ENCODE measurements around the gene BMPR2.

The BMPR2 gene

DNA sequence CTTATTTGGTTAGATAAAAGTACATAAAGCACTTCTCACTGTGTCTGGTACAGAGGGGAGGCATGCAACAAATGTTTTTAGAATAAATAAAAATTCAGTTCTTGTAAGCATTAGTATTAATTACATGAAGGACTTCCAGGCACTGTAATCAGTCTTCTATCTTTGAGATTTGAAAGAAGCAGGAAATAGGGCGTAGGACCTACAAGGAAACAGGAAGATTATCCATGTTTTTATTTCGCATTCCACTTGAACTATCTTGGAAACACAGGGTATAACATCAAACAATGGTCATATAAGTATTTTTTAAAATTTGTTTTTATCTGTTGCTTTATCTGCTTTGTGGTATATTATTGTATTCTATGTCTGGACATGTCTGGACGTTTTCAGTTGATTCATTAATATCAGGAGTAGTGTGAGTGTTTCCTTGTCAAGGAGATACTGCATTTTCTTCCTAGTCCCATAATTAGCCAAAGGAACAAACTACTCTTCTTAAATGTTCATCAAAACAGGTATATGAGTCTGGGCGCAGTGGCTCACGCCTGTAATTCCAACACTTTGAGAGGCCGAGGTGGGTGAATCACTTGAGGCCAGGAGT is 32.5 kb downstream of the BMPR2 start:
- H2BK120ac ChIP-seq (ENCODE audit: low read depth, low read length): no peak overlapping the region
- H3K9ac ChIP-seq (ENCODE audit: low read length): no peak overlapping the region
- no peaks in the 10 kb centered on the region for H3K36me3 ChIP-seq (ENCODE audit: control insufficient read depth, insufficient read depth, low read length)
- H3K79me2 ChIP-seq (ENCODE audit: control insufficient read depth, insufficient read depth, low read length): peaks cover 70% of the 10 kb centered on the region
- H3K18ac ChIP-seq (ENCODE audit: low read length): peak overlapping the region; percentile 28
- H4K8ac ChIP-seq (ENCODE audit: low read depth, low read length): no peak overlapping the region
- H3K4me1 ChIP-seq (ENCODE audit: control insufficient read depth, low read depth, low read length): no peaks in the 10 kb centered on the region
- no peak overlapping the region for H2AK5ac ChIP-seq (ENCODE audit: low read length)
- no peak overlapping the region for H2BK5ac ChIP-seq (ENCODE audit: low read length)
- no peak overlapping the region for H3K4me3 ChIP-seq (ENCODE audit: low read length)
- H2BK15ac ChIP-seq (replicated peaks; ENCODE audit: low read depth): no peak overlapping the region
- H3K4me2 ChIP-seq (ENCODE audit: low read length): no peak overlapping the region
- H3K27me3 ChIP-seq (ENCODE audit: insufficient read depth, low read length, poor library complexity): no peaks in the 10 kb centered on the region
- no peak overlapping the region for H3K23ac ChIP-seq (ENCODE audit: low read length)
- no CpG with 5 or more reads among the region's 6 CpGs for WGBS (ENCODE audit: extremely low coverage, insufficient coverage, low lambda C conversion rate)
- H3K56ac ChIP-seq (ENCODE audit: low read length): no peak overlapping the region
- no peak overlapping the region for H3K4ac ChIP-seq (ENCODE audit: low read depth, low read length)
- DNase-seq: no peak
- no peak overlapping the region for H3K27ac ChIP-seq (ENCODE audit: low read depth, low read length)
- peaks cover 3% of the 10 kb centered on the region for H3K79me1 ChIP-seq (ENCODE audit: low read length)
- no peak overlapping the region for H4K5ac ChIP-seq (ENCODE audit: low read length)

DNA sequence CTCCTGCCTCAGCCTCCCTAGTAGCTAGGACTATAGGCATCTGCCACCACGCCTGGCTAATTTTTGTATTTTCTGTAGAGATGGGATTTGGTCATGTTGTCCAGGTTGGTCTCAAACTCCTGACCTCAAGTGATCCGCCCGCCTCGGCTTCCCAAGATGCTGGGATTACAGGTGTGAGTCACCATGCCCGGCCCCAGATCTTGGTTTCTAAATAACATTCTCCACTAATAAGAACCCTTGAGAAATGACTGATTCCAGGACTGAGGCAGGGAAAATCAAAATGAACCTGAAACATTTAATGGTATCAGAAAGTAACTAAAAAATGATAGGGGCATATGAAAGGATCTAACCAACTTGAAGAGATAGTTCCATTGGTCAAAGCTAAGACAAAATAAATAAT is 34.0 kb downstream of the BMPR2 start:
- Histone ChIP-seq H4K5ac (ENCODE audit: low read length) (no peak overlapping the region), H3K23ac (ENCODE audit: low read length) (no peak overlapping the region), H2BK15ac (replicated peaks; ENCODE audit: low read depth) (no peak overlapping the region), H3K79me1 (ENCODE audit: low read length) (peaks cover 3% of the 10 kb centered on the region), H2BK120ac (ENCODE audit: low read depth, low read length) (no peak overlapping the region), H3K79me2 (ENCODE audit: control insufficient read depth, insufficient read depth, low read length) (peaks cover 74% of the 10 kb centered on the region), H3K18ac (ENCODE audit: low read length) (no peak overlapping the region), H2AK5ac (ENCODE audit: low read length) (no peak overlapping the region), H3K4me1 (ENCODE audit: control insufficient read depth, low read depth, low read length) (no peaks in the 10 kb centered on the region), H3K4me3 (ENCODE audit: low read length) (no peak overlapping the region), H3K4me2 (ENCODE audit: low read length) (no peak overlapping the region), H3K9ac (ENCODE audit: low read length) (no peak overlapping the region), H3K27me3 (ENCODE audit: insufficient read depth, low read length, poor library complexity) (no peaks in the 10 kb centered on the region), H3K27ac (ENCODE audit: low read depth, low read length) (no peak overlapping the region), H3K4ac (ENCODE audit: low read depth, low read length) (no peak overlapping the region), H2BK5ac (ENCODE audit: low read length) (no peak overlapping the region), H3K56ac (ENCODE audit: low read length) (no peak overlapping the region), H4K8ac (ENCODE audit: low read depth, low read length) (no peak overlapping the region), H3K36me3 (ENCODE audit: control insufficient read depth, insufficient read depth, low read length) (no peaks in the 10 kb centered on the region)
- no CpG with 5 or more reads among the region's 5 CpGs for WGBS (ENCODE audit: extremely low coverage, insufficient coverage, low lambda C conversion rate)
- DNase-seq: no peak

DNA sequence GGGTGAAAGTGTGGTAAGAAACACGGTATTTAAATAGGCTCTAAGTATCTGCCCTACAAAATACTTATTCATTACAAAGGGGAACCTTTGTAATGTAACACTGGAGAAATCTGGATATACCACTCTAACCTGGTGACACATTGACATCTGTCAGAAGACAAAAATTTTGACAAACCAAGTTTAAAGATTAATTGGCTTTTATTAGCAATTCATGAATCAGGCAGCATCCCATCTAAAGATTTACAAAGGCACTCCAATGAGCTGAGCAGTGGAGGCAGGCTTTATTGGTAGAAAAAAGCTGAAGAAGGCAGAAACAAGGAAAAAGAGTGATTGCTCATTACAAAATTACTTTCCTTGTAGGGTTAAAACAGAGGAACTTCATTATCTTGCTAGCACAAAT is 35.0 kb downstream of the BMPR2 start:
- Histone ChIP-seq H2BK120ac (ENCODE audit: low read depth, low read length) (no peak overlapping the region), H3K56ac (ENCODE audit: low read length) (no peak overlapping the region), H3K27me3 (ENCODE audit: insufficient read depth, low read length, poor library complexity) (no peaks in the 10 kb centered on the region), H3K79me1 (ENCODE audit: low read length) (peaks cover 3% of the 10 kb centered on the region), H3K79me2 (ENCODE audit: control insufficient read depth, insufficient read depth, low read length) (peaks cover 79% of the 10 kb centered on the region), H3K27ac (ENCODE audit: low read depth, low read length) (no peak overlapping the region), H3K9ac (ENCODE audit: low read length) (no peak overlapping the region), H4K8ac (ENCODE audit: low read depth, low read length) (no peak overlapping the region), H3K36me3 (ENCODE audit: control insufficient read depth, insufficient read depth, low read length) (no peaks in the 10 kb centered on the region), H2AK5ac (ENCODE audit: low read length) (no peak overlapping the region), H3K4ac (ENCODE audit: low read depth, low read length) (no peak overlapping the region), H2BK15ac (replicated peaks; ENCODE audit: low read depth) (no peak overlapping the region), H3K4me1 (ENCODE audit: control insufficient read depth, low read depth, low read length) (no peaks in the 10 kb centered on the region), H4K5ac (ENCODE audit: low read length) (no peak overlapping the region), H3K23ac (ENCODE audit: low read length) (no peak overlapping the region), H3K4me2 (ENCODE audit: low read length) (no peak overlapping the region), H3K18ac (ENCODE audit: low read length) (no peak overlapping the region), H2BK5ac (ENCODE audit: low read length) (no peak overlapping the region), H3K4me3 (ENCODE audit: low read length) (no peak overlapping the region)
- no CpG with 5 or more reads among the region's 1 CpG for WGBS (ENCODE audit: extremely low coverage, insufficient coverage, low lambda C conversion rate)
- no peak for DNase-seq

DNA sequence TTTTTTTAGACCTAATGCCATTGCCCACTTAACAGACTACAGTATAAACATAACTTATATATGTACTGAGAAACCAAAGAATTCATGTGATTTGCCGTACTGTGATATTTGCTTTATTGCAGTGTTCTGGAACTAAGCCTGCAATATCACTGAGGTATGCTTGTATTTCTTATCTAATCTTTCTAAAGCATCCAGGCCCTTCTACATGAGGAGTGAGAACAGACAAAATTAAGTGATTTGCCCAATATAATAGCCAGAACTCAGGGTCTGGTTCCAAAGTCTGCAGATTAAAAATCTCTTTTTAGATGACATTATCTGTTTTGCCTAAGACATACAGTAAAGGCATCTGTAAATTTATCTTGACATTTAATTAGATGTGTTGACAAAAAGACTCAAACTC is 41.9 kb downstream of the BMPR2 start:
- peak overlapping the region; percentile 78 for H3K56ac ChIP-seq (ENCODE audit: low read length)
- peak; percentile 73 for DNase-seq
- peak overlapping the region; percentile 96 for H3K27ac ChIP-seq (ENCODE audit: low read depth, low read length)
- H3K4me3 ChIP-seq (ENCODE audit: low read length): no peak overlapping the region
- no peaks in the 10 kb centered on the region for H3K36me3 ChIP-seq (ENCODE audit: control insufficient read depth, insufficient read depth, low read length)
- H2BK120ac ChIP-seq (ENCODE audit: low read depth, low read length): peak overlapping the region; percentile 97
- H3K18ac ChIP-seq (ENCODE audit: low read length): peak overlapping the region; percentile 99
- H3K4me2 ChIP-seq (ENCODE audit: low read length): no peak overlapping the region
- WGBS (ENCODE audit: extremely low coverage, insufficient coverage, low lambda C conversion rate): no CpG with 5 or more reads among the region's 1 CpG
- no peaks in the 10 kb centered on the region for H3K27me3 ChIP-seq (ENCODE audit: insufficient read depth, low read length, poor library complexity)
- H4K5ac ChIP-seq (ENCODE audit: low read length): no peak overlapping the region
- peaks cover 63% of the 10 kb centered on the region for H3K79me2 ChIP-seq (ENCODE audit: control insufficient read depth, insufficient read depth, low read length)
- H3K4me1 ChIP-seq (ENCODE audit: control insufficient read depth, low read depth, low read length): no peaks in the 10 kb centered on the region
- H3K79me1 ChIP-seq (ENCODE audit: low read length): no peaks in the 10 kb centered on the region
- peak overlapping the region; percentile 5 for H4K8ac ChIP-seq (ENCODE audit: low read depth, low read length)
- peak overlapping the region; percentile 45 for H3K9ac ChIP-seq (ENCODE audit: low read length)
- peak overlapping the region; percentile 91 for H3K4ac ChIP-seq (ENCODE audit: low read depth, low read length)
- peak overlapping the region; percentile 57 for H2BK15ac ChIP-seq (replicated peaks; ENCODE audit: low read depth)
- H3K23ac ChIP-seq (ENCODE audit: low read length): no peak overlapping the region
- peak overlapping the region; percentile 79 for H2BK5ac ChIP-seq (ENCODE audit: low read length)
- H2AK5ac ChIP-seq (ENCODE audit: low read length): no peak overlapping the region

DNA sequence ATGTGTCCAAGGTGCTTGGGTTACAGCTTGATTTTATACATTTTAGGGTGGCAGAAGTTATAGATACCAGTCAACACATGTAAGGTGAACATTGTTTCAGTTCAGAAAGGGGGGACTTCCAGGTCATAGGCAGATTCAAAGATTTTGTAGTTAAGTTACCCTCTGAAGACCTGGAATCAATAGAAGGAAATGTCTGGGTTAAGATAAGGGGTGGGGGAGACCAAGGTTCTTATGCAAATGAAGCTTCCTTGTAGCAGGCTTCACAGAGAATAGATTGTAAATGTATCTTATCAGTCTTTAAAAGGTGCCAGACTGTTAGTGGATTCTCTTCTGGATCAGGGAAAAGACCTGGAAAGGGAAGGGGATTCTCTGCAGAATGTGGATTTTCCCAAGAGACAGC is 42.4 kb downstream of the BMPR2 start:
- Histone ChIP-seq H3K36me3 (ENCODE audit: control insufficient read depth, insufficient read depth, low read length) (no peaks in the 10 kb centered on the region), H3K27ac (ENCODE audit: low read depth, low read length) (peak overlapping the region; percentile 96), H3K56ac (ENCODE audit: low read length) (peak overlapping the region; percentile 78), H3K4ac (ENCODE audit: low read depth, low read length) (peak overlapping the region; percentile 91), H3K4me1 (ENCODE audit: control insufficient read depth, low read depth, low read length) (no peaks in the 10 kb centered on the region), H3K27me3 (ENCODE audit: insufficient read depth, low read length, poor library complexity) (no peaks in the 10 kb centered on the region), H2AK5ac (ENCODE audit: low read length) (no peak overlapping the region), H2BK5ac (ENCODE audit: low read length) (peak overlapping the region; percentile 70), H3K4me2 (ENCODE audit: low read length) (no peak overlapping the region), H4K8ac (ENCODE audit: low read depth, low read length) (no peak overlapping the region), H4K5ac (ENCODE audit: low read length) (peak overlapping the region; percentile 8), H2BK15ac (replicated peaks; ENCODE audit: low read depth) (no peak overlapping the region), H3K4me3 (ENCODE audit: low read length) (no peak overlapping the region), H3K18ac (ENCODE audit: low read length) (peak overlapping the region; percentile 99), H3K23ac (ENCODE audit: low read length) (no peak overlapping the region), H3K9ac (ENCODE audit: low read length) (peak overlapping the region; percentile 45), H3K79me1 (ENCODE audit: low read length) (peaks cover 3% of the 10 kb centered on the region), H2BK120ac (ENCODE audit: low read depth, low read length) (peak overlapping the region; percentile 97), H3K79me2 (ENCODE audit: control insufficient read depth, insufficient read depth, low read length) (peaks cover 65% of the 10 kb centered on the region)
- DNase-seq: peak; percentile 98

DNA sequence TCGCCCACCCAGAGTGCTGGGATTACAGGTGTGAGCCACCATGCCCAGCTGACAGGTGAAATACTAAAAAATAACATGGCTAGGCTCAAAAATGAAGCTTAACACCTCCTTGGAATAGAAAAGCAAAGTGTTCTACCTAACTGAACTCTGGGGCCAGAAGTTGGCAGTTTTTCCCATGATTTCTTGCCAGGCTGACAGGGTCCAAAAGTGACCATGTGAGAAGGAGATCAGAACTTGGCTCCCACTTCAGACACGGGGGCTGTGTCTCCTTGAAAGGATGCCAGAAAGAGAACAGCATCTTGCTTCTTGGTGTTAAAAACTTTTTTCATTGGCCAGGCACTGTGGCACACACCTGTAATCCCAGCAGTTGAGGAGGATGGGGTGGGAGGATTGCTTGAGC is 47.0 kb downstream of the BMPR2 start:
- Histone ChIP-seq H3K79me2 (ENCODE audit: control insufficient read depth, insufficient read depth, low read length) (peaks cover 64% of the 10 kb centered on the region), H2BK120ac (ENCODE audit: low read depth, low read length) (no peak overlapping the region), H3K27ac (ENCODE audit: low read depth, low read length) (no peak overlapping the region), H3K9ac (ENCODE audit: low read length) (no peak overlapping the region), H2AK5ac (ENCODE audit: low read length) (no peak overlapping the region), H4K8ac (ENCODE audit: low read depth, low read length) (no peak overlapping the region), H2BK5ac (ENCODE audit: low read length) (no peak overlapping the region), H3K27me3 (ENCODE audit: insufficient read depth, low read length, poor library complexity) (no peaks in the 10 kb centered on the region), H3K4me2 (ENCODE audit: low read length) (no peak overlapping the region), H3K23ac (ENCODE audit: low read length) (no peak overlapping the region), H3K56ac (ENCODE audit: low read length) (peak overlapping the region; percentile 52), H3K4ac (ENCODE audit: low read depth, low read length) (no peak overlapping the region), H3K36me3 (ENCODE audit: control insufficient read depth, insufficient read depth, low read length) (no peaks in the 10 kb centered on the region), H3K4me1 (ENCODE audit: control insufficient read depth, low read depth, low read length) (no peaks in the 10 kb centered on the region), H3K79me1 (ENCODE audit: low read length) (peaks cover 6% of the 10 kb centered on the region), H3K18ac (ENCODE audit: low read length) (no peak overlapping the region), H2BK15ac (replicated peaks; ENCODE audit: low read depth) (no peak overlapping the region), H4K5ac (ENCODE audit: low read length) (no peak overlapping the region), H3K4me3 (ENCODE audit: low read length) (no peak overlapping the region)
- no peak for DNase-seq
- no CpG with 5 or more reads among the region's 2 CpGs for WGBS (ENCODE audit: extremely low coverage, insufficient coverage, low lambda C conversion rate)

Measured in mesendoderm (in vitro differentiated cells).